OCI-LY1 (cell line): ENCODE results near the gene GALNT9.

ENCODE experiments used
- H2AFZ ChIP-seq: fragments of 200-600 bp; sonication (generic), shearing (Covaris generic); 2 replicates; pipeline ENCODE4 v1.6.0; 2014; ENCODE audit warnings: antibody characterized with exemption, mild to moderate bottlenecking, low read length
- H3F3A ChIP-seq: fragments of 200-600 bp; sonication (generic), shearing (Covaris generic); 2 replicates; pipeline ENCODE4 v1.6.0; 2014; ENCODE audit warnings: mild to moderate bottlenecking, antibody characterized with exemption, low read length, moderate library complexity; ENCODE audit not compliant: insufficient read depth
- H3K27ac ChIP-seq: fragments of 200-600 bp; sonication (generic); 2 replicates; pipeline ENCODE4 v1.5.1; 2014; ENCODE audit warnings: low read length, mixed run types, mild to moderate bottlenecking, low read depth; ENCODE audit not compliant: poor library complexity, severe bottlenecking
- H3K27me3 ChIP-seq: fragments of 200-600 bp; sonication (generic); 2 replicates; pipeline ENCODE4 v1.6.0; 2014; ENCODE audit warnings: antibody characterized with exemption, mild to moderate bottlenecking, low read length, moderate library complexity; ENCODE audit not compliant: insufficient read depth
- H3K36me3 ChIP-seq: fragments of 200-600 bp; sonication (generic); 2 replicates; pipeline ENCODE4 v1.6.1; 2014; ENCODE audit warnings: mild to moderate bottlenecking, antibody characterized with exemption, low read length, moderate library complexity, mixed read lengths; ENCODE audit not compliant: insufficient read depth
- H3K4me1 ChIP-seq: fragments of 200-600 bp; sonication (generic); 2 replicates; pipeline ENCODE4 v1.5.1; 2014; ENCODE audit warnings: mild to moderate bottlenecking, low read length, moderate library complexity; ENCODE audit not compliant: insufficient read depth, severe bottlenecking
- H3K4me2 ChIP-seq: fragments of 200-600 bp; sonication (generic), shearing (Covaris generic); 2 replicates; pipeline ENCODE4 v1.6.1; 2014; ENCODE audit warnings: low read length
- H3K4me3 ChIP-seq: fragments of 200-600 bp; sonication (generic); 2 replicates; pipeline ENCODE4 v1.5.1; 2014; ENCODE audit warnings: low read length, low read depth, mild to moderate bottlenecking, mixed read lengths; ENCODE audit not compliant: poor library complexity, severe bottlenecking
- H3K79me2 ChIP-seq: fragments of 200-600 bp; shearing (Covaris generic); 2 replicates; pipeline ENCODE4 v1.6.1; 2016; ENCODE audit warnings: mixed run types, low read length, mixed read lengths; ENCODE audit not compliant: insufficient read depth
- H3K9ac ChIP-seq: fragments of 200-600 bp; sonication (generic), shearing (Covaris generic); 2 replicates; pipeline ENCODE4 v1.6.1; 2014; ENCODE audit warnings: mild to moderate bottlenecking, low read length, mixed read lengths
- H3K9me2 ChIP-seq: fragments of 200-600 bp; sonication (generic), shearing (Covaris generic); 2 replicates; pipeline ENCODE4 v1.6.1; 2014; ENCODE audit warnings: low read depth, mild to moderate bottlenecking, low read length, mixed read lengths
- H3K9me3 ChIP-seq: fragments of 200-600 bp; shearing (Covaris generic); 2 replicates; pipeline ENCODE4 v1.6.1; 2014; ENCODE audit warnings: low read length, mixed read lengths
- H4K20me1 ChIP-seq: fragments of 200-600 bp; sonication (generic), shearing (Covaris generic); 2 replicates; pipeline ENCODE4 v1.6.0; 2016; ENCODE audit warnings: mild to moderate bottlenecking, low read length; ENCODE audit not compliant: insufficient read depth
- EZH2 ChIP-seq: fragments of 200-600 bp; sonication (generic), shearing (Covaris generic); IDR thresholded peaks from 2 replicates; pipeline ENCODE4 v1.8.0; 2017; ENCODE audit warnings: borderline replicate concordance, mixed run types, mild to moderate bottlenecking, antibody characterized with exemption, low read length, moderate library complexity, mixed read lengths
- TF ChIP-seq, protein P1 (sequence below): fragments of 200-600 bp; sonication (generic), shearing (Covaris generic); IDR thresholded peaks from 2 replicates; pipeline ENCODE4 v1.5.1; 2017; ENCODE audit warnings: mild to moderate bottlenecking, antibody characterized with exemption, low read length, moderate library complexity, mixed read lengths

The GALNT9 gene

DNA sequence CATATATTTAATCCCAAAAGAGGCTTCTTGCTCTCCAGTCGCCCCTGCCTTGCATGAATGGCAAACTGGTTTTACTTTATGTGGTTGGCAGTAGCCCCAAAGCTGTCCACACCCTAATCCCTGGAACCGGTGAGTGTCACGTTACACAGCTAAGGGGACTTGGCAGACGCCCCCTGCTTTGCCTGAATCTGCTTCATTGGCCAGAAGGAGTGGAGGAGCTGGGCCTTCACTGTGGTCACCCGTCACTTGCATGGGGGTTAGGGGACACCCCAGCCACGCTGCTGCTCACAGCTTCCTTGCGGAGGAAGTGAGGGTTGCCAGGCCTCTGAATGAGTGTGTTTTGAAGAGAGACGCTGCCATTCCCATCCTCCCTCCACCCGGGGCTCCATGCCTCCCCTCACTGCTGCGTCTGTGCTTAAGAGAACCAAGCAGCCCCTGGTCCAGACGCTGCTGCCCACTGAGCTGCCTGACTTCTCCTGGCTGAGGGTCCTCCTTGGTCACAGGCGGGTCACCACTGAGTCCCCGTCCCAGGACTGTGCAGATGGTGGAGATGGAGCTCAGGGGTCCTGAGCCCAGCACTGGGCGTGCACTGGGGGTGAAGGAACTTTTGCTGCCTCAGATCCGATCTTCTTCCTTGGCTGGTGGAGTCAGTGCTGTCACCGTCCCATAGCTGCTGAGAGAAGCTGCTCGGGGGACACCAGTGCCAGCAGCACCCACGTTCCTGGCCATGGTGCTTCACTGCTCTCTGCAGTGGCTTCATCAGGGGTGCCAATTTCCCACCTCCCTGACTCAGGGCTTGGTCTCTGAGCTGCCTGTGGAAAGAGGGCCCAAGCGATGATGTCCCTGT lies 39.8 kb downstream of the GALNT9 start:
- Histone ChIP-seq H3K27me3 (no peaks in the 10 kb centered on the region), H3K9me3 (no peaks in the 10 kb centered on the region), H3K4me1 (no peaks in the 10 kb centered on the region), H4K20me1 (no peaks in the 10 kb centered on the region), H3F3A (no peaks in the 10 kb centered on the region), H3K36me3 (no peaks in the 10 kb centered on the region), H3K79me2 (no peaks in the 10 kb centered on the region), H3K27ac (no peak overlapping the region), H2AFZ (no peak overlapping the region), H3K9me2 (no peaks in the 10 kb centered on the region), H3K4me2 (no peak overlapping the region), H3K9ac (no peak overlapping the region), H3K4me3 (no peak overlapping the region)
- TF ChIP-seq, protein P1, sequence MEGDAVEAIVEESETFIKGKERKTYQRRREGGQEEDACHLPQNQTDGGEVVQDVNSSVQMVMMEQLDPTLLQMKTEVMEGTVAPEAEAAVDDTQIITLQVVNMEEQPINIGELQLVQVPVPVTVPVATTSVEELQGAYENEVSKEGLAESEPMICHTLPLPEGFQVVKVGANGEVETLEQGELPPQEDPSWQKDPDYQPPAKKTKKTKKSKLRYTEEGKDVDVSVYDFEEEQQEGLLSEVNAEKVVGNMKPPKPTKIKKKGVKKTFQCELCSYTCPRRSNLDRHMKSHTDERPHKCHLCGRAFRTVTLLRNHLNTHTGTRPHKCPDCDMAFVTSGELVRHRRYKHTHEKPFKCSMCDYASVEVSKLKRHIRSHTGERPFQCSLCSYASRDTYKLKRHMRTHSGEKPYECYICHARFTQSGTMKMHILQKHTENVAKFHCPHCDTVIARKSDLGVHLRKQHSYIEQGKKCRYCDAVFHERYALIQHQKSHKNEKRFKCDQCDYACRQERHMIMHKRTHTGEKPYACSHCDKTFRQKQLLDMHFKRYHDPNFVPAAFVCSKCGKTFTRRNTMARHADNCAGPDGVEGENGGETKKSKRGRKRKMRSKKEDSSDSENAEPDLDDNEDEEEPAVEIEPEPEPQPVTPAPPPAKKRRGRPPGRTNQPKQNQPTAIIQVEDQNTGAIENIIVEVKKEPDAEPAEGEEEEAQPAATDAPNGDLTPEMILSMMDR: no peak
- TF ChIP-seq EZH2: no peak

DNA sequence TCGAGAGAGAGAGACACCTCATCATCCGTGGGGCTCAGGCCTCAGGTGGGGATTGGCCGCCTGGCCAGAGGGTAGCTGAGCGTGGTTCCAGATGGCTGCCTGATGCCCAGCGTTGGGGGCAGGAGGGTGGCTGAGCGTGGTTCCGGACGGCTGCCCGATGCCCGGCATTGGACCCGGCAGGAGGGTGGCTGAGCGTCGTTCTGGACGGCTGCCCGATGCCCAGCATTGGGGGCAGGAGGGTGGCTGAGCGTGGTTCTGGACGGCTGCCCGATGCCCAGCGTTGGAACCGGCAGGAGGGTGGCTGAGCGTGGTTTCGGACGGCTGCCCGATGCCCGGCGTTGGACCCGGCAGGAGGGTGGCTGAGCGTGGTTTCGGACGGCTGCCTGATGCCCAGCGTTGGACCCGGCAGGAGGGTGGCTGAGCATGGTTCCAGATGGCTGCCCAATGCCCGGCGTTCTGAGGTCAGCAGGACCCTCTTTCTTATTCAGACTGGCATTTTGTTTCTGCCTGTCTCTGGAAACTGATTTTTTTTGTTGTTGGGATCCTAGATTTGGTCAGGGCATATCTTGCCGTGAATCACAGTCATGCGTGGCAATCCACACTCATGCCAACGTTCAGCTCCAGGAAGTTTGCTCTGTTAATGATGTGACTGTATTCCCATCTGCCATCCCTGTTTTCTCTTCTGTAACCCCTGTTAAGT lies 40.7 kb downstream of the GALNT9 start:
- Histone ChIP-seq H2AFZ (no peak overlapping the region), H3K4me1 (no peaks in the 10 kb centered on the region), H3K4me3 (no peak overlapping the region), H3K27me3 (no peaks in the 10 kb centered on the region), H3K9ac (no peak overlapping the region), H3K9me2 (no peaks in the 10 kb centered on the region), H3K27ac (no peak overlapping the region), H3K36me3 (no peaks in the 10 kb centered on the region), H3K9me3 (no peaks in the 10 kb centered on the region), H3K4me2 (no peak overlapping the region), H3K79me2 (no peaks in the 10 kb centered on the region), H4K20me1 (no peaks in the 10 kb centered on the region), H3F3A (no peaks in the 10 kb centered on the region)
- TF ChIP-seq, protein P1: no peak
- TF ChIP-seq EZH2: no peak

DNA sequence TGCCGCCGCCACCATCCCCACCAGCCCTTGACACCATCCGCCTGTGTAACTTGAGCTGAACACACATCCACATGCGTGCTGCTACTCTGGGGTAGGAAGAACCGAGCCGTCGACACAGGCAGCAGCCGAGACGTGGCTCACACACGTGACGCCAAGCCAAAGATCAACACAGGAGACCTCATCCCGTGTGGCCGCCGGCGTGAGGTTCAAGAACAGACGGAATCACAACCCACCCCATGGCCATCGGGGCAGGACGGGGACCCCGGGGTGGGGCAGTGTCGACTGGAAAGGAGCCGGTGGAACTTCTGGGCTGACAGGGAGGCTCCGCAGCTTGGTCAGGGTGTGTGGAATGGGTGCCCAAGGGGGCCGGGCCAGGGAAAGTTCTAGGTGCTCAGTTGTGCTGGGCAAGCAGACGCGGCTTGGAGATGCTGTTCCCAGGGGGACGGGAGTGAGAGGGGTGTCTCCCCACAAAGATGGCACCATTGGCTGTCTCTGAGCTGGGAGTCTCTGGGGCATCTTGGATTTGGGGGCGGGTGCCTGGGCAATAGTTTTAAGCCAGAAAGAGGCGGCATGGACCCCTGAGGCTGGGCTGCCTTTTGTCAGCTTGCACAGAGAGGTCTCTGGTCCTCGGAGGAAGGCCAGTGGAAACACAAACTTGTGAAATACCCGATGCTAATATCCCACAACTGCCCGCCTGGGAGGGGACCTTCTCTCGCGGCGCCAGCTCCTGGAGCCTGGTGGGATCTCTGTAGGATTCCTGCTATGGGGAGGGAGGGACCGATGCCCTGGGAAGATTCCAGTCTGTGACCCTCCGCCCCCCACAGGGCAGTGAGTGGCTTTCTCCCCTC lies 41.8 kb downstream of the GALNT9 start:
- Histone ChIP-seq H4K20me1 (no peaks in the 10 kb centered on the region), H3K9me3 (no peaks in the 10 kb centered on the region), H3F3A (no peaks in the 10 kb centered on the region), H3K4me2 (no peak overlapping the region), H3K4me3 (no peak overlapping the region), H2AFZ (no peak overlapping the region), H3K79me2 (no peaks in the 10 kb centered on the region), H3K9me2 (no peaks in the 10 kb centered on the region), H3K36me3 (no peaks in the 10 kb centered on the region), H3K4me1 (no peaks in the 10 kb centered on the region), H3K27me3 (no peaks in the 10 kb centered on the region), H3K9ac (no peak overlapping the region), H3K27ac (no peak overlapping the region)
- TF ChIP-seq EZH2: no peak
- TF ChIP-seq, protein P1: no peak
